GM23338 (cell line): ENCODE data around the gene ASB16. TPM values are rescaled to one million over a fixed set of nuclear protein-coding genes. Genes with fewer than 3 reads are reported as not detected.

Experiments
- microRNA-seq: library from miRNA; unstranded; fragments of <30 nt; microRNA quantifications from one replicate; pipeline ENCODE4, GENCODE V29; 2017
- polyA plus RNA-seq: library from polyadenylated mRNA; unstranded; fragments of >200 nt; fragmentation: Nextera tagmentation; extraction: Ambion mirVana; gene quantifications from 2 replicates; pipeline ENCODE4 v1.2.1, GENCODE V29; 2016
- small RNA-seq: library from RNA; depleted of rRNA; stranded (forward); fragments of <200 nt; gene quantifications from one replicate; pipeline ENCODE3, GENCODE V24; 2014; ENCODE audit warnings: low replicate concordance
- total RNA-seq: library from RNA; depleted of rRNA; stranded (reverse); fragments of >200 nt; shearing (Covaris generic); gene quantifications from 2 replicates; pipeline ENCODE4 v1.2.3, GENCODE V29; 2014; rRNA removed

The ASB16 gene
- total and polyA plus RNA-seq, 2 experiments from 2014 or later, result 0.47 TPM; not detected in 1

Small RNA genes within 50 kb of the gene (microRNA-seq; reads per million reads assigned to microRNA genes)
- gene MIR6782, result 0.66 reads per million

Small RNA genes within 50 kb of the gene (small RNA-seq; reads per million reads assigned to genes)
- gene MIR6782, result not detected
- not detected for gene RNU6-131P

Other genes starting within 250 kb of the ASB16 start
- not detected in 2 replicates for gene PPY, start 228.2 kb upstream of the ASB16 start, total RNA-seq
- gene PPY, start 228.2 kb upstream of the ASB16 start, polyA plus RNA-seq, result 0.94 TPM in 1 of 2 replicates, not detected in the other
- 0.56 TPM in 1 of 2 replicates, not detected in the other for gene PYY, start 216.8 kb upstream of the ASB16 start, total RNA-seq
- gene PYY, start 216.8 kb upstream of the ASB16 start, polyA plus RNA-seq, result 6.6 and 8.5 TPM in 2 replicates
- 7.2 and 7.7 TPM in 2 replicates for gene NAGS, start 166.1 kb upstream of the ASB16 start, total RNA-seq
- gene NAGS, start 166.1 kb upstream of the ASB16 start, polyA plus RNA-seq, result 4.1 and 4.2 TPM in 2 replicates
- 31.6 and 38.4 TPM in 2 replicates for gene TMEM101, start 155.7 kb upstream of the ASB16 start, total RNA-seq
- 15.9 and 19.7 TPM in 2 replicates for gene TMEM101, start 155.7 kb upstream of the ASB16 start, polyA plus RNA-seq
- 64.4 and 72.7 TPM in 2 replicates for gene LSM12, start 104.0 kb upstream of the ASB16 start, total RNA-seq
- 226 and 241 TPM in 2 replicates for gene LSM12, start 104.0 kb upstream of the ASB16 start, polyA plus RNA-seq
- gene G6PC3, start 100.0 kb upstream of the ASB16 start, total RNA-seq, result 110 and 112 TPM in 2 replicates
- gene G6PC3, start 100.0 kb upstream of the ASB16 start, polyA plus RNA-seq, result 143 and 154 TPM in 2 replicates
- 71.1 and 86.9 TPM in 2 replicates for gene HDAC5, start 47.1 kb upstream of the ASB16 start, total RNA-seq
- gene HDAC5, start 47.1 kb upstream of the ASB16 start, polyA plus RNA-seq, result 16.9 TPM in 2 replicates
- 17.0 and 19.0 TPM in 2 replicates for gene HROB, start 28.8 kb upstream of the ASB16 start, total RNA-seq
- gene HROB, start 28.8 kb upstream of the ASB16 start, polyA plus RNA-seq, result 9.3 TPM in 2 replicates
- gene TMUB2, start 16.3 kb downstream of the ASB16 start, total RNA-seq, result 15.9 and 20.8 TPM in 2 replicates
- 16.5 and 17.0 TPM in 2 replicates for gene TMUB2, start 16.3 kb downstream of the ASB16 start, polyA plus RNA-seq
- gene ATXN7L3, start 29.2 kb downstream of the ASB16 start, total RNA-seq, result 79.3 and 95.0 TPM in 2 replicates
- gene ATXN7L3, start 29.2 kb downstream of the ASB16 start, polyA plus RNA-seq, result 20.3 and 20.6 TPM in 2 replicates
- 62.2 and 78.8 TPM in 2 replicates for gene UBTF, start 49.0 kb downstream of the ASB16 start, total RNA-seq
- gene UBTF, start 49.0 kb downstream of the ASB16 start, polyA plus RNA-seq, result 27.0 and 29.9 TPM in 2 replicates
- not detected in 2 replicates for gene SLC4A1, start 97.4 kb downstream of the ASB16 start, total RNA-seq
- gene SLC4A1, start 97.4 kb downstream of the ASB16 start, polyA plus RNA-seq, result not detected in 2 replicates
- 4.0 and 5.5 TPM in 2 replicates for gene RUNDC3A, start 137.9 kb downstream of the ASB16 start, total RNA-seq
- gene RUNDC3A, start 137.9 kb downstream of the ASB16 start, polyA plus RNA-seq, result 3.7 and 6.3 TPM in 2 replicates
- 157 and 184 TPM in 2 replicates for gene SLC25A39, start 154.1 kb downstream of the ASB16 start, total RNA-seq
- 202 and 215 TPM in 2 replicates for gene SLC25A39, start 154.1 kb downstream of the ASB16 start, polyA plus RNA-seq
- gene GRN, start 174.6 kb downstream of the ASB16 start, total RNA-seq, result 193 and 216 TPM in 2 replicates
- 101 and 122 TPM in 2 replicates for gene GRN, start 174.6 kb downstream of the ASB16 start, polyA plus RNA-seq
- gene FAM171A2, start 193.1 kb downstream of the ASB16 start, total RNA-seq, result 26.6 and 35.4 TPM in 2 replicates
- 3.9 and 4.1 TPM in 2 replicates for gene FAM171A2, start 193.1 kb downstream of the ASB16 start, polyA plus RNA-seq
- gene ITGA2B, start 218.9 kb downstream of the ASB16 start, total RNA-seq, result 9.6 and 13.3 TPM in 2 replicates
- gene ITGA2B, start 218.9 kb downstream of the ASB16 start, polyA plus RNA-seq, result 7.8 and 13.9 TPM in 2 replicates